HepG2 (cell line): ENCODE data around the gene EMILIN1. TPM values are rescaled to one million over a fixed set of nuclear protein-coding genes. Genes with fewer than 3 reads are reported as not detected.
A peak's percentile ranks its signal among the peaks of the same experiment; 100 is the strongest.

Experiments
- ASH2L ChIP-seq: fragments of 300-600, 200-600 bp; sonication (generic); IDR thresholded peaks from 2 replicates; pipeline ENCODE4 v1.7.0; 2017; ENCODE audit warnings: low read depth, mild to moderate bottlenecking, moderate library complexity, mixed read lengths, low read length; ENCODE audit not compliant: insufficient read length
- ATF4 ChIP-seq, 2 experiments: fragments of 450-650 bp in 1 of 2; sonication (generic) in 1 of 2; formaldehyde crosslinking; IDR thresholded peaks; 2 replicates each; pipeline versions ENCODE4 v1.5.0 to v1.8.0; 2020 to 2022; ENCODE audit warnings: mild to moderate bottlenecking in 1 of 2, missing genetic modification reagents in 1 of 2
- ELF4 ChIP-seq: sonication (generic); formaldehyde crosslinking; IDR thresholded peaks from 2 replicates; pipeline ENCODE4 v1.5.0; 2020; ENCODE audit warnings: missing genetic modification reagents, mild to moderate bottlenecking, moderate library complexity, borderline replicate concordance
- HES4 ChIP-seq: sonication (generic); formaldehyde crosslinking; IDR thresholded peaks from 2 replicates; pipeline ENCODE4 v1.9.0; 2021; ENCODE audit warnings: mild to moderate bottlenecking, missing genetic modification reagents, borderline replicate concordance
- IRX3 ChIP-seq: sonication (generic); formaldehyde crosslinking; IDR thresholded peaks from 2 replicates; pipeline ENCODE4 v1.8.1; 2023; ENCODE audit warnings: mild to moderate bottlenecking, low read depth, missing genetic modification reagents, borderline replicate concordance
- KLF11 ChIP-seq: IDR thresholded peaks from 2 replicates; pipeline ENCODE4 v1.6.1; 2016; ENCODE audit warnings: missing compliant biosample characterization
- MIXL1 ChIP-seq: IDR thresholded peaks from 2 replicates; pipeline ENCODE4 v1.6.1; 2016
- NBN ChIP-seq: fragments of 450-650 bp; conservative IDR thresholded peaks from 2 replicates; pipeline ENCODE4 v1.6.1; 2017
- NCOR1 ChIP-seq: fragments of 200-600 bp; sonication (generic); IDR thresholded peaks from 2 replicates; pipeline ENCODE4 v1.7.0; 2017; ENCODE audit warnings: antibody characterized with exemption, low read length, borderline replicate concordance
- SMARCE1 ChIP-seq: fragments of 450-650 bp; IDR thresholded peaks from 2 replicates; pipeline ENCODE4 v1.6.1; 2017; ENCODE audit warnings: borderline replicate concordance
- STAT5B ChIP-seq: sonication (generic); formaldehyde crosslinking; IDR thresholded peaks from 2 replicates; pipeline ENCODE4 v1.4.0; 2020; ENCODE audit warnings: missing genetic modification reagents
- TBP ChIP-seq: sonication (generic); formaldehyde crosslinking; IDR thresholded peaks from 2 replicates; pipeline ENCODE4 v1.5.0; 2020; ENCODE audit warnings: missing genetic modification reagents
- THRA ChIP-seq: sonication (generic); formaldehyde crosslinking; IDR thresholded peaks from 2 replicates; pipeline ENCODE4 v1.4.0; 2020; ENCODE audit warnings: missing genetic modification reagents, borderline replicate concordance
- UBTF ChIP-seq: sonication (generic); formaldehyde crosslinking; IDR thresholded peaks from 2 replicates; pipeline ENCODE4 v1.4.0; 2020; ENCODE audit warnings: mild to moderate bottlenecking, missing genetic modification reagents
- ZNF331 ChIP-seq: sonication (generic); formaldehyde crosslinking; IDR thresholded peaks from 2 replicates; pipeline ENCODE4 v1.4.0; 2020; ENCODE audit warnings: missing genetic modification reagents
- ZNF383 ChIP-seq: sonication (generic); formaldehyde crosslinking; IDR thresholded peaks from 2 replicates; pipeline ENCODE4 v1.4.0; 2020; ENCODE audit warnings: missing genetic modification reagents, mild to moderate bottlenecking, borderline replicate concordance
- ZNF552 ChIP-seq: sonication (generic); formaldehyde crosslinking; IDR thresholded peaks from 2 replicates; pipeline ENCODE4 v1.9.0; 2022; ENCODE audit warnings: missing genetic modification reagents, mild to moderate bottlenecking, borderline replicate concordance
- ZNF577 ChIP-seq: sonication (generic); formaldehyde crosslinking; IDR thresholded peaks from 2 replicates; pipeline ENCODE4 v1.4.0; 2020; ENCODE audit warnings: mild to moderate bottlenecking, low read depth, missing genetic modification reagents, borderline replicate concordance
- polyA plus RNA-seq, 8 experiments: library from polyadenylated mRNA; depleted of rRNA in 3 of 8; stranded (reverse) in 7 of 8; unstranded in 1 of 8; fragments of >200 nt; fragmentation: Illumina TruSeq in 4 of 8; extraction: Trizol in 4 of 8; gene quantifications; 2 replicates each; pipeline versions ENCODE4 v1.2.1 to v1.2.3, GENCODE V29; 2011 to 2016; ENCODE audit warnings: low read depth in 4 of 8, missing spikeins in 1 of 8, mixed read lengths in 1 of 8; ENCODE audit not compliant: insufficient read depth in 1 of 8
- total RNA-seq, 5 experiments: library from RNA; depleted of rRNA; stranded (reverse); fragments of >200 nt; fragmentation: Illumina TruSeq; extraction: Trizol; gene quantifications; 2 replicates each; pipeline ENCODE4 v1.2.3, GENCODE V29; 2016; ENCODE audit warnings: low read depth in 1 of 5
- TF ChIP-seq, protein P1 (sequence below): sonication (generic); formaldehyde crosslinking; IDR thresholded peaks from 2 replicates; pipeline ENCODE4 v1.4.0; 2020; ENCODE audit warnings: missing genetic modification reagents
- TF ChIP-seq, protein P2 (sequence below): fragments of 450-650 bp; IDR thresholded peaks from 2 replicates; pipeline ENCODE4 v1.6.1; 2017; ENCODE audit warnings: mild to moderate bottlenecking

EMILIN1 gene
- total and polyA plus RNA-seq, 2 of the 13 experiments (the other 11 are each of a cell fraction or from before 2014, with no cell fraction given) = 8.1 to 9.7 TPM

- TF ChIP-seq TBP (CRISPR knock-in tag) (no peak), ATF4 (CRISPR knock-in tag; IDR thresholded peaks at IDR 0.05) (no peak), ZNF331 (CRISPR knock-in tag) (peak; percentile 70; the same call in 1 of the 2 replicates), MIXL1 (CRISPR knock-in tag) (no peak), SMARCE1 (no peak), IRX3 (CRISPR knock-in tag) (no peak), ZNF383 (CRISPR knock-in tag) (no peak), ASH2L (no peak), ELF4 (CRISPR knock-in tag) (no peak), STAT5B (CRISPR knock-in tag) (no peak), NBN (no peak), KLF11 (CRISPR knock-in tag) (no peak), HES4 (no peak), ZNF552 (CRISPR knock-in tag) (no peak), UBTF (CRISPR knock-in tag) (no peak), ZNF577 (CRISPR knock-in tag) (no peak), THRA (CRISPR knock-in tag) (no peak), NCOR1 (peak; percentile 56; the same call in 1 of the 2 replicates)
- TF ChIP-seq, protein P1, sequence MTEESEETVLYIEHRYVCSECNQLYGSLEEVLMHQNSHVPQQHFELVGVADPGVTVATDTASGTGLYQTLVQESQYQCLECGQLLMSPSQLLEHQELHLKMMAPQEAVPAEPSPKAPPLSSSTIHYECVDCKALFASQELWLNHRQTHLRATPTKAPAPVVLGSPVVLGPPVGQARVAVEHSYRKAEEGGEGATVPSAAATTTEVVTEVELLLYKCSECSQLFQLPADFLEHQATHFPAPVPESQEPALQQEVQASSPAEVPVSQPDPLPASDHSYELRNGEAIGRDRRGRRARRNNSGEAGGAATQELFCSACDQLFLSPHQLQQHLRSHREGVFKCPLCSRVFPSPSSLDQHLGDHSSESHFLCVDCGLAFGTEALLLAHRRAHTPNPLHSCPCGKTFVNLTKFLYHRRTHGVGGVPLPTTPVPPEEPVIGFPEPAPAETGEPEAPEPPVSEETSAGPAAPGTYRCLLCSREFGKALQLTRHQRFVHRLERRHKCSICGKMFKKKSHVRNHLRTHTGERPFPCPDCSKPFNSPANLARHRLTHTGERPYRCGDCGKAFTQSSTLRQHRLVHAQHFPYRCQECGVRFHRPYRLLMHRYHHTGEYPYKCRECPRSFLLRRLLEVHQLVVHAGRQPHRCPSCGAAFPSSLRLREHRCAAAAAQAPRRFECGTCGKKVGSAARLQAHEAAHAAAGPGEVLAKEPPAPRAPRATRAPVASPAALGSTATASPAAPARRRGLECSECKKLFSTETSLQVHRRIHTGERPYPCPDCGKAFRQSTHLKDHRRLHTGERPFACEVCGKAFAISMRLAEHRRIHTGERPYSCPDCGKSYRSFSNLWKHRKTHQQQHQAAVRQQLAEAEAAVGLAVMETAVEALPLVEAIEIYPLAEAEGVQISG (CRISPR knock-in tag) = no peak
- TF ChIP-seq, protein P2, sequence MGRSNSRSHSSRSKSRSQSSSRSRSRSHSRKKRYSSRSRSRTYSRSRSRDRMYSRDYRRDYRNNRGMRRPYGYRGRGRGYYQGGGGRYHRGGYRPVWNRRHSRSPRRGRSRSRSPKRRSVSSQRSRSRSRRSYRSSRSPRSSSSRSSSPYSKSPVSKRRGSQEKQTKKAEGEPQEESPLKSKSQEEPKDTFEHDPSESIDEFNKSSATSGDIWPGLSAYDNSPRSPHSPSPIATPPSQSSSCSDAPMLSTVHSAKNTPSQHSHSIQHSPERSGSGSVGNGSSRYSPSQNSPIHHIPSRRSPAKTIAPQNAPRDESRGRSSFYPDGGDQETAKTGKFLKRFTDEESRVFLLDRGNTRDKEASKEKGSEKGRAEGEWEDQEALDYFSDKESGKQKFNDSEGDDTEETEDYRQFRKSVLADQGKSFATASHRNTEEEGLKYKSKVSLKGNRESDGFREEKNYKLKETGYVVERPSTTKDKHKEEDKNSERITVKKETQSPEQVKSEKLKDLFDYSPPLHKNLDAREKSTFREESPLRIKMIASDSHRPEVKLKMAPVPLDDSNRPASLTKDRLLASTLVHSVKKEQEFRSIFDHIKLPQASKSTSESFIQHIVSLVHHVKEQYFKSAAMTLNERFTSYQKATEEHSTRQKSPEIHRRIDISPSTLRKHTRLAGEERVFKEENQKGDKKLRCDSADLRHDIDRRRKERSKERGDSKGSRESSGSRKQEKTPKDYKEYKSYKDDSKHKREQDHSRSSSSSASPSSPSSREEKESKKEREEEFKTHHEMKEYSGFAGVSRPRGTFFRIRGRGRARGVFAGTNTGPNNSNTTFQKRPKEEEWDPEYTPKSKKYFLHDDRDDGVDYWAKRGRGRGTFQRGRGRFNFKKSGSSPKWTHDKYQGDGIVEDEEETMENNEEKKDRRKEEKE = no peak
Measured at GRCh38 chr2:27126252-27126710, 47.9 kb downstream of the EMILIN1 start (continued).
